ENCODE data around the gene BORCS5. TPM values are rescaled to one million over a fixed set of nuclear protein-coding genes. Genes with fewer than 3 reads are reported as not detected.
A peak's percentile ranks its signal among the peaks of the same experiment; 100 is the strongest.

BORCS5 gene
- total and polyA plus RNA-seq, 5 donors from 2014 or later: 25.0 to 39.2 (median 36.2) TPM

DNA sequence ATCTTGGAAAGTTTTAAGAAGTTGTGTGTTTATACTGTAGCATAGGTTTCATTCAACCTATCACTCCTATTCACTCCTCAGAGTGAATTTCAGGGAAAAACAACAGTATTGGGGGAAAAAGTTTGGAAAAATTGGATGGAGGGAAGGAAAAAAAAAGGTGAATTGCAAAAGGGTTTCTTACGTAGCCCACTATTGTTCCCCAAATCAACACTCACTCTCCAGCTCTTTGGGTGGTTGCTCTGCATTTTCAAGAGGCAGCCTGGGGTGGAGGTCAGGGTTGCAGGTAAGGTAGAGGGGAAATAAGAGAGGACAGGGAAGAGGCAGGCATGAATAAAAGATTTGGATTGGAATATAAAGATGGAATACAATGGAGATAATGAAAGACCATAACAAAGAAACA, 42.3 kb downstream of the BORCS5 start:
- Histone ChIP-seq H3K4me1 (ENCODE audit: control insufficient read depth, insufficient read depth, low read length, poor library complexity, severe bottlenecking) (peaks cover 23% of the 10 kb centered on the region), H3K36me3 (ENCODE audit: control insufficient read depth, insufficient read depth, low read length) (peaks cover 4% of the 10 kb centered on the region), H3K9me3 (ENCODE audit: control insufficient read depth in 2 of 2, low read length in 2 of 2) (no peaks in the 10 kb centered on the region), H3K27ac (ENCODE audit: insufficient read depth, low read length, poor library complexity, severe bottlenecking) (no peak overlapping the region), H3K27me3 (ENCODE audit: control insufficient read depth, insufficient read depth, low read length) (no peaks in the 10 kb centered on the region), H3K4me3 (ENCODE audit: low read depth, low read length) (no peak overlapping the region)
- Mint-ChIP-seq H3K4me3 (no peak overlapping the region), H3K27ac (peak overlapping the region; percentile 51 to 81 (median 72)), H3K4me1 (peaks cover 31 to 60% (median 50%) of the 10 kb centered on the region in 4 donors), H3K27me3 (no peaks in the 10 kb centered on the region), H3K36me3 (peaks cover 44% of the 10 kb centered on the region), H3K9me3 (peaks cover 0 to 8% (median 0%) of the 10 kb centered on the region in 7 donors)
- DNase-seq: no peak
- no peak for ATAC-seq (ENCODE audit: low read depth in 2 of 2)

DNA sequence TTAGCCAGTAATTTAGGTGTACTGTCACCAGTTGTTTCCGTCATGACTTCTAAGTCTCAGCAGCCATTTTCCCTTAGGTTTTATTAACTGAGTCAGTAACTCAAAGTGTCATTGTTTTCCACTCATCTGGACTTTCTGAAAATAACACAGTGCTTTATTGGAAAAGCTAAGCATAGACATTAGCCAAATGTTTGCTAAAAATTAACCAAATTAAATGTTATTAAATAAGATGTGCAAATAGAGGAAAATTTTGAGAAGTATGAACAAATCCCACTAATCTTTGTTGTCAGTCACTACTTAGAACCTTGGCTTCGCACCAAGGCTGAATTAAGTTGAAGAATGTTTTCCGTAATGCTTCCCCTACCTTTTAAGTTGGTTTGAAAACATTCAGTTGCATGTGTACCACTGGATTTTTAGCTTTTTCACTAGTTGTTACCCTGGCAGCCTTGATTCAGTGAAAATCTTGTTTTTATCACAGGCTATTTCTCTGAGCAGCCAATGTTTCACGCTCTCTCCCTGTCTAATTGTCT, 43.0 kb downstream of the BORCS5 start:
- H3K9me3 ChIP-seq (ENCODE audit: control insufficient read depth in 2 of 2, low read length in 2 of 2): no peaks in the 10 kb centered on the region
- DNase-seq (no peak), ATAC-seq (ENCODE audit: low read depth in 2 of 2) (no peak)
- H3K27me3 ChIP-seq (ENCODE audit: control insufficient read depth, insufficient read depth, low read length): no peaks in the 10 kb centered on the region
- peaks cover 31 to 60% (median 47%) of the 10 kb centered on the region in 4 donors for H3K4me1 Mint-ChIP-seq
- H3K27me3 Mint-ChIP-seq: no peaks in the 10 kb centered on the region
- peaks cover 40% of the 10 kb centered on the region for H3K36me3 Mint-ChIP-seq
- H3K36me3 ChIP-seq (ENCODE audit: control insufficient read depth, insufficient read depth, low read length): peaks cover 4% of the 10 kb centered on the region
- H3K4me3 ChIP-seq (ENCODE audit: low read depth, low read length): no peak overlapping the region
- peak overlapping the region in 2 of 3 donors; percentile 72 to 81 for H3K27ac Mint-ChIP-seq
- no peak overlapping the region for H3K4me3 Mint-ChIP-seq
- H3K27ac ChIP-seq (ENCODE audit: insufficient read depth, low read length, poor library complexity, severe bottlenecking): no peak overlapping the region
- peaks cover 0 to 8% (median 0%) of the 10 kb centered on the region in 7 donors for H3K9me3 Mint-ChIP-seq
- H3K4me1 ChIP-seq (ENCODE audit: control insufficient read depth, insufficient read depth, low read length, poor library complexity, severe bottlenecking): peaks cover 18% of the 10 kb centered on the region

DNA sequence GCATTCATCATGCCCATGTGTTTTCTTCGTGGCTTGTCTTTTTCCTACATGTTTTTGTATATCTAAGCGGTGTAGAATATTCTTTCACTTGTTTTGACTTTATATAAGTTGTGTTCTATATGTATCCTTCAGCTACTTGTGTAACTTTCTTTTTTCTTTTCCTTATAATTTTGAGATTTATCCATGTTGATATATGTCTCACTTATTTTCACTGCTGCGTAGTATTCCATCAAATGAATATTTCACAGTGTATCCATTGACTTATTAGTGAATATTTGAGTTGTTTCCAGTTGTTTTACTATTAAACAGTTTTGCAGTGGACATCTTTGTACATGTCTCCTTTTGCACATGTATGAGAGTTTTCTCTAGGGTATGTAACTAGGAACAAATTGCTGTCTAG, 43.9 kb downstream of the BORCS5 start:
- H3K4me1 Mint-ChIP-seq: peaks cover 31 to 60% (median 43%) of the 10 kb centered on the region in 4 donors
- ATAC-seq (ENCODE audit: low read depth in 2 of 2): no peak

GRCh38 chr12:12403264-12404248, 46.7 kb downstream of the BORCS5 start:
- Histone ChIP-seq H3K27me3 (ENCODE audit: control insufficient read depth, insufficient read depth, low read length) (no peaks in the 10 kb centered on the region), H3K4me1 (ENCODE audit: control insufficient read depth, insufficient read depth, low read length, poor library complexity, severe bottlenecking) (peaks cover 14% of the 10 kb centered on the region), H3K9me3 (ENCODE audit: control insufficient read depth in 2 of 2, low read length in 2 of 2) (no peaks in the 10 kb centered on the region), H3K36me3 (ENCODE audit: control insufficient read depth, insufficient read depth, low read length) (no peaks in the 10 kb centered on the region), H3K4me3 (ENCODE audit: low read depth, low read length) (no peak overlapping the region), H3K27ac (ENCODE audit: insufficient read depth, low read length, poor library complexity, severe bottlenecking) (no peak overlapping the region)
- H3K4me3 Mint-ChIP-seq: peak overlapping the region in 1 of 4 donors; percentile 56
- H3K36me3 Mint-ChIP-seq: peaks cover 28% of the 10 kb centered on the region
- H3K9me3 Mint-ChIP-seq: peaks cover 0 to 8% (median 0%) of the 10 kb centered on the region in 7 donors
- ATAC-seq (ENCODE audit: low read depth in 2 of 2) (no peak), DNase-seq (no peak)
- H3K4me1 Mint-ChIP-seq: peaks cover 26 to 52% (median 35%) of the 10 kb centered on the region in 4 donors
- H3K27ac Mint-ChIP-seq: peak overlapping the region in 2 of 3 donors; percentile 60 to 72
- H3K27me3 Mint-ChIP-seq: no peaks in the 10 kb centered on the region

More for the DNA sequence above, 43.9 kb downstream of the BORCS5 start:
- Histone ChIP-seq H3K4me3 (ENCODE audit: low read depth, low read length) (no peak overlapping the region), H3K4me1 (ENCODE audit: control insufficient read depth, insufficient read depth, low read length, poor library complexity, severe bottlenecking) (peaks cover 18% of the 10 kb centered on the region), H3K9me3 (ENCODE audit: control insufficient read depth in 2 of 2, low read length in 2 of 2) (no peaks in the 10 kb centered on the region), H3K27me3 (ENCODE audit: control insufficient read depth, insufficient read depth, low read length) (no peaks in the 10 kb centered on the region), H3K27ac (ENCODE audit: insufficient read depth, low read length, poor library complexity, severe bottlenecking) (no peak overlapping the region), H3K36me3 (ENCODE audit: control insufficient read depth, insufficient read depth, low read length) (peaks cover 4% of the 10 kb centered on the region)
- H3K9me3 Mint-ChIP-seq: peaks cover 0 to 8% (median 0%) of the 10 kb centered on the region in 7 donors
- no peak overlapping the region for H3K4me3 Mint-ChIP-seq
- peak overlapping the region in 2 of 3 donors; percentile 55 to 72 for H3K27ac Mint-ChIP-seq
- H3K36me3 Mint-ChIP-seq: peaks cover 36% of the 10 kb centered on the region
- no peak for DNase-seq
- no peaks in the 10 kb centered on the region for H3K27me3 Mint-ChIP-seq

- H3K27ac ChIP-seq (ENCODE audit: insufficient read depth, low read length, poor library complexity, severe bottlenecking): no peak overlapping the region
- Mint-ChIP-seq H3K27ac (peak overlapping the region; percentile 41 to 72 (median 60)), H3K4me1 (peaks cover 27 to 53% (median 35%) of the 10 kb centered on the region in 4 donors), H3K27me3 (no peaks in the 10 kb centered on the region), H3K9me3 (peaks cover 0 to 8% (median 0%) of the 10 kb centered on the region in 7 donors), H3K36me3 (peaks cover 22% of the 10 kb centered on the region), H3K4me3 (peak overlapping the region in 2 of 4 donors; percentile 6 to 38)
- H3K36me3 ChIP-seq (ENCODE audit: control insufficient read depth, insufficient read depth, low read length): no peaks in the 10 kb centered on the region
- no peak overlapping the region for H3K4me3 ChIP-seq (ENCODE audit: low read depth, low read length)
- no peaks in the 10 kb centered on the region for H3K9me3 ChIP-seq (ENCODE audit: control insufficient read depth in 2 of 2, low read length in 2 of 2)
- H3K27me3 ChIP-seq (ENCODE audit: control insufficient read depth, insufficient read depth, low read length): no peaks in the 10 kb centered on the region
- DNase-seq: no peak
- peaks cover 16% of the 10 kb centered on the region for H3K4me1 ChIP-seq (ENCODE audit: control insufficient read depth, insufficient read depth, low read length, poor library complexity, severe bottlenecking)
- ATAC-seq (ENCODE audit: low read depth in 2 of 2): no peak
Measured at GRCh38 chr12:12404297-12404696, 47.4 kb downstream of the BORCS5 start.

DNA sequence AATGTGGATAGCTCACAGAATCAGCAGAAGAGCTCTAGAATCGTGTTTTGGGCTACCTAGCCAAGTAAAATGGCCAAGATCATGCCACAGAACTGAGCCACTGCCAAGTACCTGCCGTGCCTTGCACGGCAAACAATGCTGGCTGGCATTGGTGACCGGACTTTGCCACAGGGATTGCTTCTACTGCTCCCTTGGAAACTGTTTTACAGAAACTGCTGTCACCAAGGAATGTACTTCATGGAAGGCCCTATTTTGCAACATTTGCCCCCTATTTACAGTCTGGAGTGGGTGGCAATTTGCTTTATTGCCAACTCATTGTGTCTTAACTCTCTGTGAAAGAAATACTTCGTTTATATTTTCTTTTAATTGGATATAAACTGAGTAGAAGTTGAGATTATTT, 49.0 kb downstream of the BORCS5 start:
- ATAC-seq (ENCODE audit: low read depth in 2 of 2): no peak
- no peaks in the 10 kb centered on the region for H3K27me3 Mint-ChIP-seq
- peaks cover 18% of the 10 kb centered on the region for H3K36me3 Mint-ChIP-seq
- H3K4me1 Mint-ChIP-seq: peaks cover 24 to 48% (median 34%) of the 10 kb centered on the region in 4 donors
- no peak overlapping the region for H3K4me3 Mint-ChIP-seq
- peaks cover 0 to 4% (median 0%) of the 10 kb centered on the region in 7 donors for H3K9me3 Mint-ChIP-seq
- Histone ChIP-seq H3K27me3 (ENCODE audit: control insufficient read depth, insufficient read depth, low read length) (no peaks in the 10 kb centered on the region), H3K4me3 (ENCODE audit: low read depth, low read length) (no peak overlapping the region), H3K36me3 (ENCODE audit: control insufficient read depth, insufficient read depth, low read length) (no peaks in the 10 kb centered on the region), H3K9me3 (ENCODE audit: control insufficient read depth in 2 of 2, low read length in 2 of 2) (no peaks in the 10 kb centered on the region), H3K4me1 (ENCODE audit: control insufficient read depth, insufficient read depth, low read length, poor library complexity, severe bottlenecking) (peaks cover 16% of the 10 kb centered on the region), H3K27ac (ENCODE audit: insufficient read depth, low read length, poor library complexity, severe bottlenecking) (no peak overlapping the region)
- H3K27ac Mint-ChIP-seq: no peak overlapping the region
- DNase-seq: no peak

DNA sequence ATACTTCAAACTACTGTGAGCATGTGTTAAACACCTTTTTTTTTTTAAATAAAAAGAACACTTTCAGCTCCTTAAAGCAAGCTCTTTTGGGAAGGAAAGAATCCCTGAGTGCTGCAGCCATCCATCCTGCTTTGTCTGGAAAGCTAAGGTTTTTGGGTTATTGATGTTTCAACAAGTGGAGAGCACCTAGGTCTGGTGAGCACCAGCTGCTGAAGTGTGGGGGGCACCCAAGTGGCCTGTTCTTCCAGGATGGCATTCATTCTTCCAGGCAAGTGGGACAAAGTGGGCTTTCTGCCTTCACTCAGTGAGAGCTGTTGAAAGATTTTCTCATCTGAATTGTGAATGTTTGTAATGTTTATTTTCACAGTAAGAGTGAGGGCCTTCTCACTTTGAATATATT, 49.9 kb downstream of the BORCS5 start:
- H3K27ac Mint-ChIP-seq: peak overlapping the region in 2 of 3 donors; percentile 12 to 52
- ATAC-seq (ENCODE audit: low read depth in 2 of 2) (no peak), DNase-seq (no peak)
- H3K27me3 Mint-ChIP-seq: no peaks in the 10 kb centered on the region
- H3K9me3 ChIP-seq (ENCODE audit: control insufficient read depth in 2 of 2, low read length in 2 of 2): no peaks in the 10 kb centered on the region
- peaks cover 0 to 6% (median 0%) of the 10 kb centered on the region in 7 donors for H3K9me3 Mint-ChIP-seq
- no peak overlapping the region for H3K27ac ChIP-seq (ENCODE audit: insufficient read depth, low read length, poor library complexity, severe bottlenecking)
- H3K4me1 Mint-ChIP-seq: peaks cover 26 to 46% (median 36%) of the 10 kb centered on the region in 4 donors
- H3K4me3 ChIP-seq (ENCODE audit: low read depth, low read length): no peak overlapping the region
- H3K27me3 ChIP-seq (ENCODE audit: control insufficient read depth, insufficient read depth, low read length): no peaks in the 10 kb centered on the region
- peaks cover 16% of the 10 kb centered on the region for H3K4me1 ChIP-seq (ENCODE audit: control insufficient read depth, insufficient read depth, low read length, poor library complexity, severe bottlenecking)
- H3K36me3 ChIP-seq (ENCODE audit: control insufficient read depth, insufficient read depth, low read length): no peaks in the 10 kb centered on the region
- peaks cover 15% of the 10 kb centered on the region for H3K36me3 Mint-ChIP-seq
- H3K4me3 Mint-ChIP-seq: no peak overlapping the region
